Embryonic facial prominence (tissue), 1 donor: ENCODE results near the gene RNASEH2A.

Source experiments
- DNase-seq: peaks from one replicate; pipeline ENCODE4 v3.0.0-alpha.2; 2016; ENCODE audit errors: extremely low spot score

Gene RNASEH2A

DNA sequence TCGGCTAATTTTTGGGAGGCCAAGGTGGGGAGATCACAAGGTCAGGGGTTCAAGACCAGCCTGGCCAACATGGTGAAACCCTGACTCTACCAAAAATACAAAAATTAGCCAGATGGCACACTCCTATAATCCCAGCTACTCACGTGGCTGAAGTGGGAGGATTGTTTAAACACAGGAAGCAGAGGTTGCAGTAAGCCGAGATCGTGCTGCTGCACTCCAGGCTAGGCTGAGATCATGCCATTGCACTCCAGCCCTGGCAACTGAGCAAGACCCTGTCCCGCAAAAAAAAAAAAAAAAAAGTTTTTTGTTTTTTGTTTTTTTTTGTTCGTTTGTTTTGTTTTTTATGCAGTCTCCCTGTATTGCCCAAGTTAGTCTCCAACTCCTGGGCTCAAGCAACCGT, 53.2 kb downstream of the RNASEH2A start:
- no peak for DNase-seq
